Measurements from ENCODE around the gene DESI1.

DNA sequence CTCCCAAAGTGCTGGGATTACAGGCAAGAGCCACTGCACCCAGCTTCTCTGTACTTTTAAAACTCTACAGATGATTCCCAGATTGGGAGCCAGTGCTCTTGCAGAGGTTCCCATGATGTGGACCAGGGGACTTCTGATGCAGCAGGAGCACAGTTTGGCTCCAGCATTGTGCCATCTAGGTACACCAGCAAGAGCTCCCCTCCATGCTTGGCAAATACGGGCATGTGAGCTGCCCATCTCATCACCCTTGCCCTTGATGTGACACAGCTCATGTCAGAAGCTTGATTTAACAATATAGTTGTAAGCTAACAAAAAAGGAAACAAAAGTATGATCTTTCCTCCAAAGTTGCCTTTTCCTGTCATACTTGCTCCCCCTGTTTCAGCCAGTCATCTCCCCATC is 39.1 kb upstream of the DESI1 start:
- TF ChIP-seq, protein P1, sequence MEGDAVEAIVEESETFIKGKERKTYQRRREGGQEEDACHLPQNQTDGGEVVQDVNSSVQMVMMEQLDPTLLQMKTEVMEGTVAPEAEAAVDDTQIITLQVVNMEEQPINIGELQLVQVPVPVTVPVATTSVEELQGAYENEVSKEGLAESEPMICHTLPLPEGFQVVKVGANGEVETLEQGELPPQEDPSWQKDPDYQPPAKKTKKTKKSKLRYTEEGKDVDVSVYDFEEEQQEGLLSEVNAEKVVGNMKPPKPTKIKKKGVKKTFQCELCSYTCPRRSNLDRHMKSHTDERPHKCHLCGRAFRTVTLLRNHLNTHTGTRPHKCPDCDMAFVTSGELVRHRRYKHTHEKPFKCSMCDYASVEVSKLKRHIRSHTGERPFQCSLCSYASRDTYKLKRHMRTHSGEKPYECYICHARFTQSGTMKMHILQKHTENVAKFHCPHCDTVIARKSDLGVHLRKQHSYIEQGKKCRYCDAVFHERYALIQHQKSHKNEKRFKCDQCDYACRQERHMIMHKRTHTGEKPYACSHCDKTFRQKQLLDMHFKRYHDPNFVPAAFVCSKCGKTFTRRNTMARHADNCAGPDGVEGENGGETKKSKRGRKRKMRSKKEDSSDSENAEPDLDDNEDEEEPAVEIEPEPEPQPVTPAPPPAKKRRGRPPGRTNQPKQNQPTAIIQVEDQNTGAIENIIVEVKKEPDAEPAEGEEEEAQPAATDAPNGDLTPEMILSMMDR (IDR thresholded peaks at IDR 0.05): no peak
- TF ChIP-seq POLR2A (IDR thresholded peaks at IDR 0.05): no peak
